WTC11 (cell line): ENCODE measurements around the gene HPS1. TPM values are rescaled to one million over a fixed set of nuclear protein-coding genes. Genes with fewer than 3 reads are reported as not detected.

Source experiments
- ATAC-seq: fragments of 200-7000 bp; cut with Tn5 transposase; 2 replicates; pipeline ENCODE4 v1.10.0; 2021; ENCODE audit warnings: mild to moderate bottlenecking, moderate library complexity
- CTCF ChIA-PET: fragments of 300-600 bp; sonication (Branson Sonifier 250); formaldehyde crosslinking; loops from one replicate; lab custom pipeline; 2021; ENCODE audit warnings: antibody characterized with exemption; lab: Charles Lee
- POLR2A ChIA-PET: fragments of 350-600 bp; sonication (Branson Sonifier 250); formaldehyde crosslinking; loops from one replicate; lab custom pipeline; 2021; ENCODE audit warnings: antibody characterized with exemption; lab: Charles Lee
- DNase-seq: peaks from one replicate; pipeline ENCODE4 v3.0.0; 2021; ENCODE audit warnings: low spot score
- H3K27ac Mint-ChIP-seq: 2 replicates; pipeline ENCODE4 v1.8.0; 2021; ENCODE audit warnings: mixed read lengths
- H3K27me3 Mint-ChIP-seq: 2 replicates; pipeline ENCODE4 v1.8.0; 2021; ENCODE audit warnings: low read depth, mild to moderate bottlenecking, moderate library complexity, mixed read lengths
- H3K36me3 Mint-ChIP-seq: 2 replicates; pipeline ENCODE4 v1.8.0; 2021; ENCODE audit warnings: mixed read lengths
- H3K4me1 Mint-ChIP-seq: 2 replicates; pipeline ENCODE4 v1.8.0; 2022; ENCODE audit warnings: mixed read lengths
- H3K4me3 Mint-ChIP-seq: 2 replicates; pipeline ENCODE4 v1.8.0; 2021; ENCODE audit warnings: mild to moderate bottlenecking, moderate library complexity, mixed read lengths
- H3K9me3 Mint-ChIP-seq: 2 replicates; pipeline ENCODE4 v1.8.0; 2021; ENCODE audit warnings: mixed read lengths
- ATF3 ChIP-seq: sonication (generic); formaldehyde crosslinking; conservative IDR thresholded peaks from 2 replicates; pipeline ENCODE4 v1.8.1; 2022; ENCODE audit warnings: mild to moderate bottlenecking, missing genetic modification reagents
- CBFB ChIP-seq: sonication (generic); formaldehyde crosslinking; IDR thresholded peaks from 2 replicates; pipeline ENCODE4 v1.8.1; 2022; ENCODE audit warnings: mild to moderate bottlenecking, low read depth, missing genetic modification reagents
- CREM ChIP-seq: sonication (generic); formaldehyde crosslinking; IDR thresholded peaks from 2 replicates; pipeline ENCODE4 v1.8.1; 2022; ENCODE audit warnings: mild to moderate bottlenecking, missing genetic modification reagents, moderate library complexity
- CTCF ChIP-seq: fragments of 200-600 bp; IDR thresholded peaks from 2 replicates; pipeline ENCODE4 v1.8.0; 2022; ENCODE audit warnings: antibody characterized with exemption
- E2F1 ChIP-seq: sonication (generic); formaldehyde crosslinking; IDR thresholded peaks from 2 replicates; pipeline ENCODE4 v1.8.0; 2022; ENCODE audit warnings: mild to moderate bottlenecking, missing genetic modification reagents
- E2F5 ChIP-seq: sonication (generic); formaldehyde crosslinking; IDR thresholded peaks from 2 replicates; pipeline ENCODE4 v1.8.1; 2022; ENCODE audit warnings: mild to moderate bottlenecking, moderate library complexity, missing genetic modification reagents
- ERG ChIP-seq: fragments of 250-450 bp; sonication (Bioruptor Pico); IDR thresholded peaks from 2 replicates; pipeline ENCODE4 v1.8.0; 2021; ENCODE audit warnings: mild to moderate bottlenecking
- GABPB1 ChIP-seq: sonication (generic); formaldehyde crosslinking; IDR thresholded peaks from 2 replicates; pipeline ENCODE4 v1.8.1; 2023; ENCODE audit warnings: mild to moderate bottlenecking, missing genetic modification reagents
- GTF2I ChIP-seq: fragments of 250-450 bp; sonication (Bioruptor Pico); conservative IDR thresholded peaks from 2 replicates; pipeline ENCODE4 v1.4.0; 2021; ENCODE audit warnings: mild to moderate bottlenecking
- MAX ChIP-seq: sonication (generic); formaldehyde crosslinking; IDR thresholded peaks from 2 replicates; pipeline ENCODE4 v1.8.0; 2022; ENCODE audit warnings: mild to moderate bottlenecking, missing genetic modification reagents
- MYBL2 ChIP-seq: sonication (generic); formaldehyde crosslinking; IDR thresholded peaks from 2 replicates; pipeline ENCODE4 v1.8.1; 2023; ENCODE audit warnings: mild to moderate bottlenecking, moderate library complexity, missing genetic modification reagents
- ZMAT4 ChIP-seq: fragments of 250-450 bp; sonication (Bioruptor Pico); IDR thresholded peaks from 2 replicates; pipeline ENCODE4 v1.9.0; 2021; ENCODE audit warnings: mild to moderate bottlenecking
- ZNF138 ChIP-seq: sonication (generic); formaldehyde crosslinking; conservative IDR thresholded peaks from 2 replicates; pipeline ENCODE4 v1.8.1; 2022; ENCODE audit warnings: mild to moderate bottlenecking, moderate library complexity, missing genetic modification reagents
- ZNF219 ChIP-seq: sonication (generic); formaldehyde crosslinking; IDR thresholded peaks from 2 replicates; pipeline ENCODE4 v1.8.0; 2023; ENCODE audit warnings: missing genetic modification reagents, mild to moderate bottlenecking, borderline replicate concordance
- ZNF425 ChIP-seq: fragments of 250-450 bp; sonication (Bioruptor Pico); conservative IDR thresholded peaks from 2 replicates; pipeline ENCODE4 v1.9.0; 2021; ENCODE audit warnings: mild to moderate bottlenecking
- total RNA-seq: library from RNA; stranded (reverse); gene quantifications from 3 replicates; pipeline ENCODE4 v1.2.3, GENCODE V29; 2021

Gene HPS1
- total RNA-seq, 1 experiment from 2014 or later, result 49.3 TPM

- TF ChIP-seq CTCF (no peak), GABPB1 (CRISPR knock-in tag) (no peak), ERG (CRISPR knock-in tag) (no peak), ZNF138 (no peak)
- TF ChIP-seq, all 79 proteins: peak for 0
Observed at GRCh38 chr10:98402931-98403718, 43.6 kb downstream of the HPS1 start (continued).

- POLR2A ChIA-PET, result interaction anchor here (1.0 to 1.3 kb wide), 2 partner anchors 18 to 39 kb away, joined by 3 read pairs; no protein-coding TSS in a partner anchor
- Mint-ChIP-seq H3K4me1 (peaks cover 5% of the 10 kb centered on the region), H3K36me3 (no peaks in the 10 kb centered on the region; the same call in 1 of the 2 replicates), H3K27me3 (no peaks in the 10 kb centered on the region), H3K27ac (no peak overlapping the region), H3K9me3 (no peaks in the 10 kb centered on the region), H3K4me3 (no peak overlapping the region)
- ATAC-seq (no peak), DNase-seq (no peak)
- TF ChIP-seq E2F5 (CRISPR knock-in tag), result no peak
- no peak for TF ChIP-seq ZNF219 (CRISPR knock-in tag)
- TF ChIP-seq ZMAT4, result no peak
- TF ChIP-seq GABPB1 (CRISPR knock-in tag), result no peak
- no peak for TF ChIP-seq MAX
- no peak for TF ChIP-seq CREM (CRISPR knock-in tag)
- no peak for TF ChIP-seq ATF3 (CRISPR knock-in tag)
- no peak for TF ChIP-seq GTF2I (CRISPR knock-in tag)
- no peak for TF ChIP-seq E2F1 (CRISPR knock-in tag)
- no peak for TF ChIP-seq MYBL2 (CRISPR knock-in tag)
- TF ChIP-seq ZNF425, result no peak
- TF ChIP-seq CBFB (CRISPR knock-in tag), result no peak
- CTCF ChIA-PET, result no interaction called here
Observed at GRCh38 chr10:98402478-98402877, 44.3 kb downstream of the HPS1 start.
